Epidermal melanocyte (primary cell): ENCODE measurements around the gene DENND2D.

ENCODE experiments used
- DNase-seq: peaks from one replicate; pipeline ENCODE4 v3.0.0; 2011; ENCODE audit warnings: low spot score; ENCODE audit not compliant: insufficient read length

The DENND2D gene, protein sequence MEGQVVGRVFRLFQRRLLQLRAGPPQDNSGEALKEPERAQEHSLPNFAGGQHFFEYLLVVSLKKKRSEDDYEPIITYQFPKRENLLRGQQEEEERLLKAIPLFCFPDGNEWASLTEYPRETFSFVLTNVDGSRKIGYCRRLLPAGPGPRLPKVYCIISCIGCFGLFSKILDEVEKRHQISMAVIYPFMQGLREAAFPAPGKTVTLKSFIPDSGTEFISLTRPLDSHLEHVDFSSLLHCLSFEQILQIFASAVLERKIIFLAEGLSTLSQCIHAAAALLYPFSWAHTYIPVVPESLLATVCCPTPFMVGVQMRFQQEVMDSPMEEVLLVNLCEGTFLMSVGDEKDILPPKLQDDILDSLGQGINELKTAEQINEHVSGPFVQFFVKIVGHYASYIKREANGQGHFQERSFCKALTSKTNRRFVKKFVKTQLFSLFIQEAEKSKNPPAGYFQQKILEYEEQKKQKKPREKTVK

GRCh38 chr1:111199881-111200801, at the start of gene DENND2D:
DENND2D (minus strand) TSS chr1:111200646; CDS start chr1:111200459, 187 bp downstream.
- DNase-seq: no peak

GRCh38 chr1:111249960-111250359, 49.5 kb upstream of the DENND2D start:
- peak; percentile 30 for DNase-seq

DNA sequence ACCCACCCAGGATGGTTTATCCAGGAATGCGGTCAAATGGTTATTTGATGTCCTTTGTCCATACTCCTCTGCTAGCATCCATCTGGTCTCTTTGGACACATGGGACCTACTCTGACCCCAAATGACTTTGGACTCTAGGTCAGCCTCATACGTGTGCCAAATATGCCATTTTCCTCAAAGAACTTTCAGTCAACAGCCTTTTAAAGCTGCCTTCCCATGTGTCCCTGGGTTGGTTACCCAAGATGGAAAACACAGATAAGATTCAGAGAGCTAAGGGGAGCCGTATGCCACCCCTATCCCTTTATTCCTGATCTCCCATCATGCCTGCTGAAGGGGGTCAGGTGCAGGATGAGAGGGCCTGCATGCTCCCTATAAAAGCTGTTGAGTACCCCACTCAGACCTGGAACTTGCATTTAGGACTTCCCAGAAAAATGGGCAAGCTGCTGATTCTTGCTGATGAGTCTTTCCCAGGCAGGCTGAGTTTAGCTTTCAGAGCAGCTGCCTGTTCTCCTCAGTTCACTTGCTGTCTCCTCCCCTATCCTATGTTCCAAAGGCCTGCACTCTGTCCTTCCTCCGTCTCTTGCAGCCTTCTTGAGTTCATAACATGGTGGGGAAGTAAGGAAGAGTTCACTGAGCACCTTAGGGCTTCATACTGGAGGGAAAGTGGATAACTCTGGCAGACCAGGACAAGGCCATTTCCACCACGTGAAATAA, 46.8 kb upstream of the DENND2D start:
- no peak for DNase-seq

- DNase-seq: no peak
These were observed 42.5 kb upstream of the DENND2D start for GRCh38 chr1:111242805-111243523.

- no peak for DNase-seq
These were observed 41.4 kb upstream of the DENND2D start for GRCh38 chr1:111241797-111242196.

DNA sequence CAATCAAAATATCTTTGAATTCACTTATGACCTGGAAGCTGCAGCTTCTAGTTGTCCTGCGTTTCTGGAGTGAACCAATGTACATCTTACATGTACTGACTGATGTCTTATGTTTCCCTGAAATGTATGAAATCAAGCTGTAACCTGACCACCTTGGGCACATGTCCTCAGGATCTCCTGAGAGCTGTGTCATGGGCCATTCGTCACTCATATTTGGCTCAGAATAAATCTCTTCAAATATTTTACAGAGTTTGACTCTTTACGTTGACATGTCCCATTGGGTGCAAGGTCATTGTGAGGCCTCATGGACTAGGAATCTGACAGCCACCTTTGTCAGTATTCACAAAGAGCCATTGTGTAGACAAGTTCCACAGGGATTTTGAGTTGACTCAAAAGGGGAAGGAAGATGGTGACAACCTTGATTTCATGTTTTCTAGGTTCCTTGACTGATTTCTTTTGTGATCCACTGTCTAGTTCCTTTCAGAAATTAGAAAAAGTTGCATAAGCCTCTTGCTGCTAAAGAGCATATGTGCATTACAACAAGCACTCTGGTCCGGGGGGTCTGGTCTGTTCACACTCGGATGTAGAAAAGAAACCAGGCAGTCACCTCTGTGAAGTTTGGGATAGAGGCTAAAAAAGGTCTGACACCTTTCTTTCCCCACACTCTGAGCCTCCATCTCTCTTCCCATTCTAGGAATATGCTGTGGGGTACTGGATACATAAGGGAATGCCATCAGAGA, 37.8 kb upstream of the DENND2D start:
- no peak for DNase-seq

- DNase-seq: no peak
These were observed 36.4 kb upstream of the DENND2D start for GRCh38 chr1:111236806-111237205.

- no peak for DNase-seq
These were observed 35.9 kb upstream of the DENND2D start for GRCh38 chr1:111236379-111236778.

DNA sequence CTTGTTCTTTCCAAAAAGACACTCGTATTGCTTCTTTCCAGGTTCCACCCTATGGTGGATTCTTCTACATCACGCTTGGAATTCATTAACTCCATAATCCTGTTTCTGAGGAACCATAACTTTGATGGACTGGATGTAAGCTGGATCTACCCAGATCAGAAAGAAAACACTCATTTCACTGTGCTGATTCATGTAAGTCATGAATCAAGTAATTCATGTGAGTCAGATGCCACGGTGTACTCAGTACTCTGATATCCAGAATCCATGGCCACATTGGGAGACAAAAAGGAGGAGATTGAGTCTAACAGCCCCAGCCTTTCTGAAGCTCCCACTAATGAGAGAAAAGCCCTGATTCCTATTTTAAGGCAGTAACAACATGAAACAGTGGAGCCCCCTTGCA, 34.4 kb upstream of the DENND2D start:
- no peak for DNase-seq

- no peak for DNase-seq
These were observed 33.8 kb upstream of the DENND2D start for GRCh38 chr1:111234258-111234657.

DNA sequence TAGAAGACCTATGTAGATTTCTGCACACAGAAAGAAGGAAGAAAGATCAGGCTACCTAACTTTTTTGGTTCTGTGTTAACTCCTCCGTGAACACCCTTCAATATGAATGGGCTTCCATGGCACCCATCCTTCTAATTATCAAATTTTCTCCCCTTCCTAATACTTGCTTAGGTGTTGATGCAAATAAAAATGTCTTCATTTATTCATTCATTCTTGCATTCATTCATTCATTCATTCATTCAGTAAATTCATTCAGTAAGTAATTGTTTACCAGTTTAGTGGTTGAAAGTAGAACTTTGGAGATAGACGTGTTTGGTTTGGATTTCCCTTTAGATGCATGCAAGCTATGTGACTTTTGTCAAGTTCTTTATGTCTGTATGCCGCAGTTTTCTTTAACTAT, 31.7 kb upstream of the DENND2D start:
- DNase-seq: no peak

- no peak for DNase-seq
These were observed 28.3 kb upstream of the DENND2D start for GRCh38 chr1:111228748-111229126.

DNA sequence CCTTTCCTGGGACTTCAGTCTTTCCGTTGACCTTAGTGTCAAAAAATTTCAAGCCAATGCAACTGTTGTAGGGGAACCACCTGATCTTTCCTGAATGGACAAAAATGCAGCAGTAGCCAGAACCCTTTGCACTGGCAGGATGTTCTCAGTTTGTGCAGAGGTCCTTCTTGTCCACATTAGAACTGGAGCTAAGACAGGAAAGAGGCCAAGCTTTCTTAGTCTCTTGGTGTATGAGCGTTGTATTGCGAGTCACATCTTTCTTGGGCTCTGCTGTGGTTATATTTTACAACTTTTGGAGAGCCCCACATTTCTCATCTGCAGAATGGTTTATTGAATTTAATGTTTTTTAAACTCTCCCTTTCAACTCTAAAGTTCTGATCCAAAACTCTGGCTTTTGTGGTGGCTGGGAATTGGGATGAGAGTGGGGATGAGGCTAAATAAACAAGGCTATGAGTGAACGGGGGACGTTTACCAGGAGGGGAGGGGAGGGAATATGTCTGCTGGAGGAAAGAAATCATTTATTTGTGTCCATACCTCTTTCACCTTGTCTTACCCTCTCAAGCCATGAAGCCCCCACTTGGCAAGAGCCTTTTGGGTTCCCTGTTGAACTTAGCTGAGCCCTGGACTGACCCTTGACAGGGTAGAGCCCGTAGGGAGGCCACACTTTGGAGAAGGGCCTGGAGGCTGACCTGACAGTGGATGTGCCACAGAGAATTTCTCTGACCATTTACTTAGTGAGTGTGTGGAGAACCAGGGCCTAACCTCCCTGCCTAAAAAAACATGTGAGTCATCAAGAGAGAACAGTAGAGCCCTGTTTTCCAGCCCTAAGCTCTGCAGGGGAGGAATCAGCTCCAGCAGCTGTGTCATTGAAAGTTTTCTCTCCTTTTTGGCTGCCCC, 27.7 kb upstream of the DENND2D start:
- peak; percentile 94 for DNase-seq

- DNase-seq: no peak
These were observed 27.0 kb upstream of the DENND2D start, which contains the start of gene CHI3L2 for GRCh38 chr1:111227434-111227833. CHI3L2 (plus strand) TSS chr1:111227713; CDS start chr1:111227730, 17 bp downstream.

- no peak for DNase-seq
These were observed 25.4 kb upstream of the DENND2D start for GRCh38 chr1:111225717-111226400.

GRCh38 chr1:111225091-111225490, 24.6 kb upstream of the DENND2D start:
- no peak for DNase-seq

DNA sequence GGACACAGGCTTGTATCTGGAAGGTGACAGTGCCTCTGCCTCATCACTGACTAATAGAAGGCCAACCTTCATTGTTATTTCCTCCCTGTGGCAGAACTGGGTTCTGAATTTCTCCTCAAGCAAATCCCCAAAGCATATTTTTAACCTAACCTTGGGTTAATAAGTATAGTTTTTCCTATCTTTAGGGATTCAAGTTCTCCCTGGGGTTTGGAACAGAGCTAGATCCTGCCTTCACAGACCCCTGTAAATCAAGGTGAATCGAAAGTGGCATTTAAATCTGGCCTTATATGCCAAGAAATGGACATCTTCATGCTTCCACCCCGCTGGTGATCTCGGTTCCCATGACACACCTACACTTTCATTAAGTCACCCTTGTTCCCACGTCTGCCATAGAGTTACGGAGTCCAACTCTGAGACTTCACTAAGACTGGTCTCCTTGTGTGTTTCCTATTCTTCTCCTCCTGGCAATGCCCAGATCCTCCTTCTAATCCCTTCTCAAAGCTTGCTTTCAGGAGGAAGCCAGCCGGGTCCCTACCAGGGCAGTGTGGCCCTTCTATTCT, 22.8 kb upstream of the DENND2D start:
- DNase-seq: no peak
